MM.1S (cell line): ENCODE measurements around the gene SLC4A8.

ENCODE experiments used
- CTCF ChIP-seq: fragments of 300-600 bp; sonication (generic); IDR thresholded peaks from 2 replicates; pipeline ENCODE4 v1.5.1; 2016; ENCODE audit warnings: antibody characterized with exemption, low read length, mixed read lengths
- EZH2 ChIP-seq: fragments of 300-600 bp; sonication (generic); optimal IDR thresholded peaks from 2 replicates; pipeline ENCODE3; 2017; ENCODE audit warnings: low read depth, mild to moderate bottlenecking, antibody characterized with exemption, low read length, mixed read lengths

- TF ChIP-seq CTCF (no peak), EZH2 (no peak)
Measured at GRCh38 chr12:51442324-51442723, 17.7 kb downstream of the SLC4A8 start.
